ENCODE results near the gene KLRD1.
"Not testable (repeated sequence)": the region's sequence is repeated elsewhere in the genome, so short reads cannot be mapped to it uniquely, and the experiment has no call there.

KLRD1 gene

DNA sequence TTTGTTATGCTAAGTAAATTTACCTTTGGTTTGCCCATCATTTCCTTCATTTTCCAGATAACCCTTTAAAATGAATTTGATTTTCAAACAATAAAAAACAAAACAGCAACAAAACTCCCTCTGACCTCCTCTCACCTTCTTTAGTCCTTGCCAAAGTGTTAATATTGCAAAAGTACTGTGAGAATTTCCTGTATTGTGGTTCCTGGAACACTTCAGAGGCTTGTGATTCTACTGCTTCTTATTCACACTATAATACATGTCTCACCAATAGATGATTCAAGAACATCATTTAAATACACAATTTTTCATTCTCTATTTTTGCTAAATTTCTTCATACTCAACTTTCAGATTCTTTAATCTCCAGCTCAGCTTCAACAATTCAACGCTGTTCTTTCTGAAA is at the start of gene KLRD1:
TSS of gene KLRD1 (plus strand) at position 241 of the 400 bp plus-strand sequence. CDS start 208 bp downstream, outside the sequence.
- DNase-seq, result no peak

DNA sequence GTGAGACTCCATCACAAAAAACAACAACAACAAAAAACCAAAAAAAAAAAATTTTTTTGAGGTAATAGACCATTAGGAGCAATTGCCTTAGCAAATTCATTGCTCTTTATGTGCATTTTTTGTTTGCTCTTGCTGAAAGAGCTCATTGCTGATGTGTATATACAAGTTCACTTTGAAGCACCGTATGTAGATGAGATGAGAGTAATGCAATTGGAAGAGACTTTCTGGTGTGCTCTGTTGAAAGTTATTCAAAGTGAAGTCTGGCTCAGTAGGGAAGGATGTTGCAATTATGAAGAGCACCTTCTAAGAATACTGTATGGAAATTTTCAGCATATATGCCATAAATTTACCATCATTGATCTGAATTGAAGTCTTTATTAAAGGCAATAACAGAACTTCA is 46.7 kb upstream of the KLRD1 start:
- no peak for DNase-seq

- no peak for DNase-seq
Measured at GRCh38 chr12:10268037-10268436, 39.6 kb upstream of the KLRD1 start.

GRCh38 chr12:10272467-10272866 is 35.2 kb upstream of the KLRD1 start:
- peak; percentile 23 for DNase-seq

- no peak for DNase-seq
Measured at GRCh38 chr12:10276774-10277173, 30.9 kb upstream of the KLRD1 start.

GRCh38 chr12:10278104-10278503 is 29.6 kb upstream of the KLRD1 start:
- DNase-seq, result no peak

GRCh38 chr12:10279937-10280336 is 27.7 kb upstream of the KLRD1 start:
- DNase-seq, result no peak

GRCh38 chr12:10283027-10283426 is 24.6 kb upstream of the KLRD1 start:
- peak; percentile 18 for DNase-seq

GRCh38 chr12:10285919-10286318 is 21.8 kb upstream of the KLRD1 start:
- DNase-seq, result no peak

DNA sequence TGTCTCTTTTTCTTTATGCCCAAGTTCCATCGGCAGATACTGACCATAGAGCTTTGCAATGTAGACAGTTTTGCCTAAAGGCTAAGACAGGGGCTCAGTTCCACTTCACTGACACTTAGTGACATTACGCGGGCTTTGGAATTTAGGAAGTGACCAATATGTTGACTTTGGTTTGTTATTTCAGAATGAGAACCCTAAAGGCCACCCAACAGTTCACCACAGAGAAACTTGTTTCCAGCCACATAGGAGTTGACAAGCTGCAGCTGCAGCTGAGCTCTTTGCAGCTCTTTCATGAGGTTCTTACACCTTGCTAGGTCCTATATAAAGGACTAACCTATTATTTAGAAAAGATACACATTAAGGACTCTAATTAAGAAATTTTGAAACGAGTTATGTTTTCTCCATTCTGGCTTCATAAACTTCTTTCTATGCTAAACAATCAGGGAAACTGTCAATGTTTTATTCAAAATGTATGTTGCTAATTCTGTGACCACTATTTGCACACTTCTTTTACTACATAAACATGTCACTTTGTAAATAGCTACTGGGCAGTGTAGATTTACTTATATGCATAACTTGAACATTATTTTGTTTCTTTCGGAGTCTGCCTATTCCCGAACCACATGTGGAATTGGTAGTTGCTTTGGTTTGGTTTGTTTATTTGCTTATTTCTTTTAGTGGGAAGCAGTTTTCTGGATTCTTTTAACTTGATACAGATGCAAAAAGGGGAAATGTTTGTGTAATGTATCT is 18.5 kb upstream of the KLRD1 start:
- DNase-seq, result no peak

DNA sequence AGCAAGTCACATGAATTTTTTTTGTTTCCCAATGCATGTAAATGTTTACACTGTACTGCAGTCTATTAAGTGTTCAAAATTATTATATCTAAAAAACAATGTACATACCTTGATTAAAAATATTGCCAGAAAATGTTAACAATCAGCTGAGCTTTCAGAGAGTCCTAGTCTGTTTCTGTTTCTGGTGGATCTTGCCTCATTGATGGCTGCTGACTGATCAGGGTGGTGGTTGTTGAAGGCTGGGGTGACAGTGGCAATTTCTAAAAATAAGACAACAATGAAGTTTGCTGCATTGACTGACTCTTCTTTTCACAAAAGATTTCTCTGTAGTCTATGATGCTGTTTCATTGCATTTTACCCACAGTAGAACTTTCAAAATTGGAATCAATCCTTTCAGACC is 16.6 kb upstream of the KLRD1 start:
- no peak for DNase-seq

DNA sequence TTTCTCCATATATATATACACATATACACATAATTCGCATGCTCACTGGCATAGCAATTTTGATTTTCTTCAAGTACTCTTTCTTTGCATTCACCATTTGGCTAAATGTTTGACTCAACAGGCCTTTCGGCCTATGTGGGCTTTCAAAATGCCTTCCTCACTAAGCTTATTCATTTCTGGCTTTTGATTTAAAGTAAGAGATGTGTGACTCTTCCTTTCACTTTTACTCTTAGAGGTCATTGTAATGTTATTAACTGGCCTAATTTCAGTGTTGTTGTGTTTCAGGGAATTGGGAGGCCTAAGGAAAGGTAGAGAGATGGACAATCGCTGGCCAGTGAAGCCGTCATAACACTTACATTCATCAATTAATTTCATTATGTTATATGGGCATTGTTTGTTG is 14.5 kb upstream of the KLRD1 start:
- no peak for DNase-seq

DNA sequence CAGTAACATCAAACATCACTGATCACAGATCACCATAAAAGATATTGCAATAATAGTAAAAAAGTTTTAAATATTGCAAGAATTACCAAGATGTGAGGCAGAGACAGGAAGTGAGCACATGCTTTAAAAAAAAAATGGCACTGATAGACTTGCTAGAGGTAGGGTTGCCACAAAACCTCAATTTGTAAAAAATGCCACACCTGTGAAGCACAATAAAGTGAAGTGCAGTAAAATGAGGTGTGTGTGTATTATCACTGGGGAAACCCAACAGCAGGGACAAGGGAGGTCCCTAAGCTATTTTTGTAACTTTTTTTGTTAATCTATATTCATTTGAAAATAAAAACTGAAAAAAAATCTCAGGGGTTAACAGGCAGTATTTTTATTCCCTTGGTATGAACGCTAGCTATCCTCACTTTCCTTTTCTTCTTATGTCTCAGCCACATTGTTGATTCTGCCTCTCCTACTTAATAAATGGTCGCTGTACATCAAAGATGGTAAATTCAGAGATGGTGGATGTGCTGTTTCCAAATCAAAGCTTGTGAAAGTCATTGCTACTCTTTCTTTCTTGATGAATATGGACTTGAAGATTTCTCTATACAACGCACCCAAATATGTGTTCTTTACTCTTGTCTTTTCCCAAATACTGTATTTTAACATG is 14.0 kb upstream of the KLRD1 start:
- DNase-seq, result no peak

DNA sequence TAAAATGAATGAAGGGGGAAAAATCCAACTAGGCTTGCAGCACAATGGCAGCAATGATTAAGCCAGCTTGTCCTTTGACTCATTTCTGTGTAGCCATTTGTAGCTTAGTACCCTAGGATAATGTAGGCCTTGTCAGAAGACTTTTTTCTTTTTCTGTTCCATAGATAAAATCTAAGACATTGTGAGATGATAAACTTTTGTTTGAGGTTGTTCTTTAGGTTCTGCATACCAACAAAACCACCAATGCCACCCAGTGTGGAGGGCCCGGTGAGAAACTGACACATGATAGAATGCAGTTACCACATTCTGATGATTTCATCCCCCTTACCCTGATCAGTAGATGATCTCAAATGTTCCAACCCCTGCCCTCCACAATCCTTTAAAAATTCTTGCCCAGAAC is 6.6 kb upstream of the KLRD1 start:
- no peak for DNase-seq

DNA sequence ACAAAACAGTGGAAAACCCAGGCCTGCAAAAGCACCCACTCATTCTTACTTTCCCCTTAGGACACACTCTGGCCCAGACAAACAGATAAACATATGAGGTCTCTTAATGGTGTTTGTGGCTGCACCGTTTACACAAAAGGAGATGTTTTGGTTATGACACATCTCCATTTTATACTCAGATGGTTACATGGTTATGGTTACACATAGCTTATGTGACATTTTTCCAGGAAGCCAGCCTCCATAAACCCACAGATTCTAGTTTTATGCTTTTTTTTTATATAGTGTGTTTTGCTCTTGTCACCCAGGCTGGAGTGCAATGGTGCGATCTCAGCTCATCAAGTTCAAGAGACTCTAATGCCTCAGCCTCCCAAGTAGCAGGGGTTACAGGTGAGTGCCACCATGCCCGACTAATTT is 3.5 kb upstream of the KLRD1 start:
- DNase-seq, result peak; percentile 27

DNA sequence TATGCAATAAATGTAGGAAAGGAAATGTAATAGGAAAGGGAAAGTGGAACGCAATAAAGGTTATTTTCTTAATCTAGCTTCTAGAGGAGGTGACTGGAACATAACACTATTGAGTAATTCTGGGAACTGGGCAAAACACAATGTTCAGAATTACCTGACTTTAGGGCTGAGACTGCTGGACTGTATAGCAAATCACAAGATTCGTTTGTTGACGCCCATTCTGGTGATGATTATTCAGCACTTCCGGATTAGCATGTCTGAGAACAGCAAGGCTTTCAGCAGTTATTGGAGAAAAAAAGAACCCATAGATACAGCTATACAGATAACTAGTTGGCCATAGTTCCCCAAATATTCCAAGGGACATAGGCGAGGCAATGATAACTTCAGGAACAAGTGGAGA is 2.3 kb upstream of the KLRD1 start:
- no peak for DNase-seq

GRCh38 chr12:10310926-10311720 is 3.5 kb downstream of the KLRD1 start:
- DNase-seq, result no peak

- DNase-seq, result no peak
Measured at GRCh38 chr12:10319388-10319787, 11.7 kb downstream of the KLRD1 start.

- DNase-seq, result no peak
Measured at GRCh38 chr12:10320643-10321042, 13.0 kb downstream of the KLRD1 start.

DNA sequence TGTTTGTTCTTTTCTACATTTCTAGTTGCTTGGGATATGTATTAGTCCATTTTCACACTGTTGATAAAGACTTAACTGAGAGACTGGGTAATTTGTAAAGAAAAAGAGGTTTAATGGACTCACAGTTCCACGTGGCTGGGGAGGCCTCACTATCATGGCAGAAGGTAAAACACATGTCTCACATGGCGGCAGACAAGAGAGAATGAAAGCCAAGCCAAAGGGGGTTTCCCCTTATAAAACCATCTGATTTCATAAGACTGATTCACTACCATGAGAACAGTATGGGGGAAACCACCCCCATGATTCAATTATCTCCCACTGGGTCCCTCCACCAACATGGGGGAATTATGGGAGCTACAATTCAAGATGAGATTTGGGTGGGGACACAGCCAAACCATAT is 21.0 kb downstream of the KLRD1 start:
- not testable (repeated sequence) for DNase-seq

GRCh38 chr12:10331642-10332239 is 24.1 kb downstream of the KLRD1 start:
- peak; percentile 92 for DNase-seq

DNA sequence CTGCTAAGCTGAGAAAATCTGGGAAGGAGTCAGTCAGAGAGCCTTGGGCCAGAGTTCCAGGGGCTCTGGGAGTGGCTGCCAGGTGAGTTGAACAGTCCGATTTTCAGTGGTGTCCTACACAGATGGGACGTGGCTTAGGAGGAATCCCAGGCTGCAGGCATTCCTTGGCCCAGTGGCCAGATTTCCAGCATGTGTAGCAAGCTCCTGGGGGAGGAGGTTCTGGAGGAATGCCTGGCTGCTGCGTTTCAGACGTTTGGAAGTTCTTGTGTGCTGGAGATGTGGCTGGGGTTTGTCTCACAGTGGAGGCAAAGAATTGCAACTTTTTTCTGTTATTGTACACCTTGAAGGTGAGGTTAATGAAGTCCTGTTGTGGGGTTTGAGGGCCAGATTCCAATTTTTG is 28.5 kb downstream of the KLRD1 start:
- not testable (repeated sequence) for DNase-seq

DNA sequence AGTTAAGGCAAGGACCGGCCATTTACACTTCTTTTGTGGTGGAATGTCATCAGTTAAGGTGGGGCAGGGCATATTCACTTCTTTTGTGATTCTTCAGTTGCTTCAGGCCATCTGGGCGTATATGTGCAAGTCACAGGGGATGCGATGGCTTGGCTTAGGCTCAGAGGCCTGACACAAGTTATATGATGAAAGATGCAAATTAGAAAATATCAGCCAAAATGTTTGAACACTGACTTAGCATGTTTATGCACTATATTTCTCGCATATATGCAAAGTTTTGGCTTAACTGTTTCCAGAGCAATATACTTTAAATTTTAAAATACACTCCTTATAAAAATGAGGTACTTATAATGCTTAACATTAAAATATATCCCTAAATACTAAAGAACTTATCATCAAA is 30.8 kb downstream of the KLRD1 start:
- DNase-seq, result not testable (repeated sequence)

All from DMS53 (cell line).